HG02840 (cell line): ENCODE measurements around the gene CALHM2.

Experiments
- ATAC-seq: cut with Tn5 transposase; IDR thresholded peaks from one replicate; pipeline ENCODE4 v1.9.1; 2021; ENCODE audit warnings: mild to moderate bottlenecking, moderate library complexity, moderate number of reproducible peaks; ENCODE audit not compliant: unreplicated experiment, low FRiP score

Gene CALHM2

GRCh38 chr10:103451091-103451813, 918 bp downstream of the CALHM2 start:
- no peak for ATAC-seq

DNA sequence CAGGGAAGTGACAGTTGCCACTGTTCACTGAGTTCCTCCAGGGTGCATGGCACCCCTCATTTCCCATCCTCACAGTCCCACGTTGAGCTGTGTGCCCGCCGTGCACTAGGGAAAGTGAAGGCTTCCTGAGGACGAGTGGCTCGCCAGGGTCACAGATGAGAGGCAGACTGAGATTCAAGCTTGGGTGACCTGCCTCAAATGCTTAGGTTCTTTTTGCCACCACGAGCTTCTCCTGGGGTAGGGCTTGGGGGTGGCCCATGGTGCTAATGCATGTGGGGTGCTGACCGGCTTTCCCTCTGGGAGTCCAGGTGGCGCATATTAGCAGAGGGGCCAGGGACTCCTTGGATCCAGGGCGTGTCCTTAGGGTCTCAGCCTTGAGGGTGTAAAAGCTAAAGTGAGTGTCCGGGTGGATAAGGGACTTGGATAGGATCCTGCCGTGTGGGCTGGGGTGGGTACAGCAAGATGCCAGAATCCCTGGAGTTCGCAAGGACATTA, 1.9 kb downstream of the CALHM2 start:
- no peak for ATAC-seq

- ATAC-seq = no peak
Measured at GRCh38 chr10:103449208-103450144, 2.7 kb downstream of the CALHM2 start.

- no peak for ATAC-seq
Measured at GRCh38 chr10:103448746-103449145, 3.4 kb downstream of the CALHM2 start.

DNA sequence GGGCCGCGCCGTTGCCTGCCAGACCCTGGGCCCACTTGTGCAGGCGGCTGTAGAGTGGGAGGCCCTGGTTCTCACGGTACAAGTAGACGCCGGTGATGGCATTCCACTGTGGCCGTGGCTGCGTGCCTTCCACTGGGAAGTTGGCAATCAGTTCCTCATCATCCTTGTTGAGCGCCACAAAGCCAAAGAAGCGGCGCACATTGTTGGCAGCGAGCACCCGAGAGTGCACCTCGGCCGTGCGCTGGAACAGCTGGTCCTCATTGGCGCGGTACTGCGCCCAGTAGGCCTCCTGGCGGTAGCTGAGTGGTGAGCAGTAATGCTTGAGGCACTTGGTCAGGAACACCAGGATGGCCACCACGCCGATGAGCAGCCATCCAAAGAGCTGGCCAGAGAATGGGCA, 5.0 kb downstream of the CALHM2 start:
- ATAC-seq = no peak

DNA sequence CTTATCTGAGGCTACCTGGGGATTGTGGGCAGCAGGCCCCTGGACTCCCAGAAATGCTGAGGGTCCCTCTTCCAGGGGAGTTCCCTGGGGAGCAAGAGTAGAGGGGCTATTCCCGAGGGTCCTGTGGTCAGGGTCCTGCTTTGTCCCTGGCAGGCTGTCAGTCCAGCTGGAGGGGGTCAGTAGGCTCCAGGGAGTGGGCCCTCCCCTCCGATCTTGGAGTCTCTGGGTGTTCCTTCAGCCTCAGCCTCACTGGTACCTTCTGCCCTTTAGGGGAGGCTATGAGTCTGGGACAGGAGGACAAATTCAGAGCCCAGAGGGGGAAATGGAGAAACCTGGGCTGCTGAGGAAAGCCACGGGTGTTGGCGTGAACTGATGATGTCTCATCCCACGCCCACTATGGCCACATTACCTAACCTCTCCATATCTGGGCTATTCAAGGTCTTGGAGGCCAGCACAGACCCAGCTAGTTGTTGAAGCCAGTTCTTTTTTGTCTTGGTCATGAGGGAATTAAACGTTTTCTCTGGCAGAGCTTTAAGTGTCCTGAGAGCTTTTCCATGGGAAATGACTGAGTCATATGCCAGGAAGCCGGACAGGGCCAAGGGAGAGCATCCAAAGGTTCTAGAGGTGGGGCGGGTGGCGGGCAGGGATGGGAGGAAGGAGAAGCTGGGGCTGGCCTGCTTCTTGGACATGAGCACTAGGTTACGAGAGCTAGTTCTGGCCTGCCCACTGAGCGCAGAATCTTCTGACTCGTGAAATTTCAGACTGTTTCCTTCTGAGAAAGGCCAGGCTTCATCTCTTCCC, 6.2 kb downstream of the CALHM2 start:
- no peak for ATAC-seq

GRCh38 chr10:103445366-103445765, 6.8 kb downstream of the CALHM2 start:
- ATAC-seq = no peak

GRCh38 chr10:103444478-103444877, 7.7 kb downstream of the CALHM2 start:
- no peak for ATAC-seq

GRCh38 chr10:103443475-103444185, 8.5 kb downstream of the CALHM2 start:
- ATAC-seq = no peak

DNA sequence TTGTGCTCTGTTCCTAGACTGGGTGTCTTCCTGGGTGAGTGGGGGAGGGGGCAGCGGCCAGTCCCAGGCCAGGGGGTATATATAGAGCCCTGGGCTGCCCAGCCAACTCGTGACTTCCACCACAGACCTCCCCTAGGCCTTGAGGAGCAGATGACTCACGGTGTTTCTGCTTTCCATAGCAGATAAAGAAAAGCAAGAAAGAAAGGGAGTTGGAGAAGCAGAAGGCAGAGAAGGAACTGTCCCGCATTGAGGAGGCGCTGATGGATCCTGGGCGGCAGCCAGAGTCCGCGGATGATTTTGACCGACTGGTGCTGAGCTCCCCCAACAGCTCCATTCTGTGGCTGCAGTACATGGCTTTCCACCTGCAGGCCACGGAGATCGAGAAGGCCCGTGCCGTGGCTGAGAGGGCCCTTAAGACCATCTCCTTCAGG, 10.1 kb downstream of the CALHM2 start:
- ATAC-seq = no peak

DNA sequence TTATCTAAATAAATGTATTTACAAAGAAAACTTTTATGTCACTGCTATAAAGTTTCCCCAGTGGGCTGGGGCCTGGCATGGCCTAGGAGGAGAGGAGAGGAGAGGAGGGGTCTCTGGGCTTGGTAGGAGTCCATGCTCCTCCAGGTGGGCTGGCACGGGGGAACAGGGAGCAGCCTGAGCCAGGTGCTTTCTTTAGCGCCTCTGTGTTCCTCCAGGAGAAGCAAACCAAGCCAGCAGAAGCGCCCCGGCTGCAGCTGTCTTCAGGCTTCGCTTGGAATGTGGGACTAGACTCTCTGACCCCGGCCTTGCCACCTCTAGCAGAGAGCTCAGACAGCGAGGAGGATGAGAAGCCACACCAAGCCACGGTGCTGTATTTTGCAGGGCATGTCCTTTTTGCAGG, 10.6 kb downstream of the CALHM2 start:
- no peak for ATAC-seq

DNA sequence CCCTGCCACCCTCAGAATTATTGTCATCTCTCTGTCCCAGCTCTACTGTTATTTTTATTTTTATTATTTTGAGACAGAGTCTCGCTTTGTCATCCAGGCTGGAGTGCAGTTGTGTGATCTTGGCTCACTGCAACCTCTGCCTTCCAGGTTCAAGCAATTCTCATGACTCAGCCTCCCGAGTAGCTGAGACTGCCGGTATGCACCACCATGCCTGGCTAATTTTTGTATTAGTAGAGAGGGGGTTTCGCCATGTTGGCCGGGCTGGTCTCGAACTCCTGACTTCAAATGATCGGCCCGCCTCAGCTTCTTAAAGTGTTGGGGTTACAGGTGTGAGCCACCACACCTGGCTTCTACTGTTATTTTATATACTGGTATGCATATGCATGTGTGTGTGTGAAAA, 11.0 kb downstream of the CALHM2 start:
- ATAC-seq = no peak

- no peak for ATAC-seq
Measured at GRCh38 chr10:103440416-103440815, 11.8 kb downstream of the CALHM2 start.

DNA sequence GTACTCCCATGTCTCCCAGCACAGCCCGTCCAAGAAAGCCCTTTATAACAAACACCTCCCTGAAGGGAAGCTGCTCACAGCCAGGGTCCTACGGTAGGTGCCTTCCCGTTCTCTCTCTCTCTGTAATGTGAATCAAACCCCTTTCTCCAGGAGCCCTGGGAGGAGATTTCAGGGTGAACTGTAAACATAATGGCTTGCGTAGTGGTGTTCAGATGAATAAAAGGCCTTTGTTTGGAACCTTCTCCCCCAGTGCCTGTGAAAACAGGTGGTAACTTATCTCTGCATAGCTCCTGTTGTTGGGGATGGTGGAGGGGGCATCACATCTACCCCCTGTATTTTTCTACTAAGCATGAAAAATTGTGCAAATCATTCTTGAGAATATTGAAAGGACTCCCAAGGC, 12.4 kb downstream of the CALHM2 start:
- ATAC-seq = no peak

DNA sequence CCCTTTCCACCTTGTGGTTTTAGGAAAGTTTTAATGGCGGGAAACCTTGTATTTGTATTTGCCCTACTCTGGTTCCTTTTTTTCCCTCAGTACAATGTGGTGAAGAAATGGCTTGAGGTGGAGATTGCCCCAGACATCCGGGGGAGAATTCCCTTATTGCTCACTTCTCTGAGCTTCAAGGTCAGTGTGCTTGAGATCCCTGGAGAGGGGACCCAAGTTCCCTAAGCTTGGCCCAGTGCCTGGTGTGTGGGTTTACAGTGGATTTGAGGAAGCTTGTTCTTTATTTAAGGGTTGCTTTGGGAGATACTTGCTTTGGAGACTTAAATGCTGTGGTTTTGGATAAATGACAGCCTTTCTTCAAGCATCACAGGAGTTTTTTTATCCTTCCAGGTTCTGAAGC, 18.3 kb downstream of the CALHM2 start:
- no peak for ATAC-seq

DNA sequence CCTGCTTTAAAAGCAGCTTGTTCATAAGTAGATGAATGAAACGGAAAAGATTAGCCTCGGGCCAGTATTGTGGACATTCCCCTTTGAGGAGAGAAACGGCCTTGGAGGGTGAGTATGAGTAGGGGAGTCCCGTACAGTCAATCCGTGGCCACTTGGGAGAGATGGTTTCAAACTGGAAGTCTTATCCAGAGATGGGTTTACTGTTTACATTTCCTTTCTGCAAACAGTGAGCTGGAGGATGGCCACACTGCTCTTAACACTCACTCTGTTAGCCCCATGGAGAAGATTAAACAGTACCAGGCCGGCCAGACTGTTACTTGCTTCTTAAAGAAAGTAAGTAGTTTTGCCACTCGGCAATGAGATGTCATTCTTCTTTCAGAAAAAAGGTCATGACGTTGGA, 20.3 kb downstream of the CALHM2 start:
- no peak for ATAC-seq

- ATAC-seq = no peak
Measured at GRCh38 chr10:103429647-103430046, 22.5 kb downstream of the CALHM2 start.

GRCh38 chr10:103428989-103429643, 23.1 kb downstream of the CALHM2 start:
- ATAC-seq = no peak

GRCh38 chr10:103427866-103428265, 24.3 kb downstream of the CALHM2 start:
- ATAC-seq = no peak

GRCh38 chr10:103423748-103424147, 28.4 kb downstream of the CALHM2 start:
- ATAC-seq = no peak
